ENCODE measurements around the gene HACD2.

DNA sequence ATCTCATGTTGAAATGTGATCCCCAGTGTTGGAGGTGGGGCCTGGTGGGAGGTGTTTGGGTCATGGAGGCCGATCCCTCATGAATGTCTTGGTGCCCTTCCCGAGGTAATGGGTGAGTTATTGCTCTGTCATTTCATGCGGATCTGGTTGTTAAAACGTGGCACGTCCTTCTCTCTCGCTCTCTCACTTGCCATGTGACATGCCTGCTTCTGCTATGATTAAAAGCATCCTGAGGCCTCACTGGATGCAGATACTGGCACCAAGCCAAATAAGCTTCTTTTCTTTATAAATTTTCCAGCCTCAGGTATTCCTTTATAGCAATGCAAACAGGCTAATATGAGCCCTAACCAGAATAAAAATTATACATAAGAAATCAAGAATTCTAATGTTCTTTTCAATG lies 31.7 kb upstream of the HACD2 start:
- TF ChIP-seq, protein P1, sequence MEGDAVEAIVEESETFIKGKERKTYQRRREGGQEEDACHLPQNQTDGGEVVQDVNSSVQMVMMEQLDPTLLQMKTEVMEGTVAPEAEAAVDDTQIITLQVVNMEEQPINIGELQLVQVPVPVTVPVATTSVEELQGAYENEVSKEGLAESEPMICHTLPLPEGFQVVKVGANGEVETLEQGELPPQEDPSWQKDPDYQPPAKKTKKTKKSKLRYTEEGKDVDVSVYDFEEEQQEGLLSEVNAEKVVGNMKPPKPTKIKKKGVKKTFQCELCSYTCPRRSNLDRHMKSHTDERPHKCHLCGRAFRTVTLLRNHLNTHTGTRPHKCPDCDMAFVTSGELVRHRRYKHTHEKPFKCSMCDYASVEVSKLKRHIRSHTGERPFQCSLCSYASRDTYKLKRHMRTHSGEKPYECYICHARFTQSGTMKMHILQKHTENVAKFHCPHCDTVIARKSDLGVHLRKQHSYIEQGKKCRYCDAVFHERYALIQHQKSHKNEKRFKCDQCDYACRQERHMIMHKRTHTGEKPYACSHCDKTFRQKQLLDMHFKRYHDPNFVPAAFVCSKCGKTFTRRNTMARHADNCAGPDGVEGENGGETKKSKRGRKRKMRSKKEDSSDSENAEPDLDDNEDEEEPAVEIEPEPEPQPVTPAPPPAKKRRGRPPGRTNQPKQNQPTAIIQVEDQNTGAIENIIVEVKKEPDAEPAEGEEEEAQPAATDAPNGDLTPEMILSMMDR (IDR thresholded peaks at IDR 0.05; ENCODE audit: low read length): no peak
- TF ChIP-seq EZH2 (optimal IDR thresholded peaks at IDR 0.05; ENCODE audit: low read depth, low read length): no peak
